Neural progenitor cell (in vitro differentiated cells): ENCODE data around the gene KRR1. TPM values are rescaled to one million over a fixed set of nuclear protein-coding genes. Genes with fewer than 3 reads are reported as not detected.
"Not testable (repeated sequence)": the region's sequence is repeated elsewhere in the genome, so short reads cannot be mapped to it uniquely, and the experiment has no call there.

Source experiments
- DNase-seq: peaks from one replicate; pipeline ENCODE4 v3.0.0-alpha.2; 2016; ENCODE audit warnings: low spot score
- H2AFZ ChIP-seq: fragments of 200-600 bp; sonication (generic); replicated peaks from 2 replicates; pipeline ENCODE4 v1.6.1; 2016; ENCODE audit warnings: antibody characterized with exemption
- H3F3A ChIP-seq: fragments of 200-600 bp; sonication (generic); 2 replicates; pipeline ENCODE4 v1.6.1; 2016; ENCODE audit warnings: antibody characterized with exemption, low read depth
- H3K27ac ChIP-seq: fragments of 200-600 bp; sonication (generic); 2 replicates; pipeline ENCODE4 v1.5.1; 2016; ENCODE audit warnings: mild to moderate bottlenecking
- H3K27me3 ChIP-seq: fragments of 200-600 bp; sonication (generic); 2 replicates; pipeline ENCODE4 v1.6.1; 2016; ENCODE audit warnings: mild to moderate bottlenecking, moderate library complexity
- H3K36me3 ChIP-seq: fragments of 200-600 bp; sonication (generic); 2 replicates; pipeline ENCODE4 v1.5.1; 2016
- H3K4me1 ChIP-seq: fragments of 200-600 bp; sonication (generic); 2 replicates; pipeline ENCODE4 v1.6.1; 2016; ENCODE audit warnings: mixed run types
- H3K4me2 ChIP-seq: fragments of 200-600 bp; sonication (generic); 2 replicates; pipeline ENCODE4 v1.6.1; 2016
- H3K4me3 ChIP-seq: fragments of 200-600 bp; sonication (generic); 2 replicates; pipeline ENCODE4 v1.5.1; 2016
- H3K79me2 ChIP-seq: fragments of 200-600 bp; sonication (generic); 2 replicates; pipeline ENCODE4 v1.6.1; 2016; ENCODE audit warnings: low read depth
- H3K9ac ChIP-seq: fragments of 200-600 bp; sonication (generic); 2 replicates; pipeline ENCODE4 v1.6.1; 2016
- H3K9me3 ChIP-seq: fragments of 200-600 bp; sonication (generic); 2 replicates; pipeline ENCODE4 v1.5.1; 2016; ENCODE audit warnings: low read depth
- H4K20me1 ChIP-seq: fragments of 200-600 bp; sonication (generic); 2 replicates; pipeline ENCODE4 v1.6.1; 2016; ENCODE audit warnings: low read depth
- H3K27ac Mint-ChIP-seq: 3 replicates; pipeline ENCODE4 v1.8.0; 2021; ENCODE audit warnings: mixed read lengths
- H3K27me3 Mint-ChIP-seq: 2 replicates; pipeline ENCODE4 v1.8.0; 2022; ENCODE audit warnings: low read depth, mild to moderate bottlenecking, inconsistent platforms, moderate library complexity, mixed read lengths; ENCODE audit not compliant: insufficient read depth
- H3K36me3 Mint-ChIP-seq: 3 replicates; pipeline ENCODE4 v1.8.0; 2021; ENCODE audit warnings: mixed read lengths
- H3K4me1 Mint-ChIP-seq: 3 replicates; pipeline ENCODE4 v1.8.0; 2021; ENCODE audit warnings: mixed read lengths
- H3K4me3 Mint-ChIP-seq: 3 replicates; pipeline ENCODE4 v1.8.0; 2021; ENCODE audit warnings: mild to moderate bottlenecking, moderate library complexity, mixed read lengths
- H3K9me3 Mint-ChIP-seq: 3 replicates; pipeline ENCODE4 v1.8.0; 2020; ENCODE audit warnings: mixed read lengths
- CTCF ChIP-seq: fragments of 200-600 bp; sonication (generic); IDR thresholded peaks from 2 replicates; pipeline ENCODE4 v1.5.1; 2017; ENCODE audit warnings: antibody characterized with exemption, mild to moderate bottlenecking
- EZH2 ChIP-seq: fragments of 200-600 bp; sonication (generic); IDR thresholded peaks from 2 replicates; pipeline ENCODE4 v1.6.1; 2017; ENCODE audit warnings: antibody characterized with exemption, mild to moderate bottlenecking, moderate library complexity
- EZH2phosphoT487 ChIP-seq: fragments of 200-600 bp; sonication (generic); IDR thresholded peaks from 2 replicates; pipeline ENCODE4 v1.6.1; 2017; ENCODE audit warnings: antibody characterized with exemption
- total RNA-seq: library from RNA; depleted of rRNA; stranded (reverse); fragments of >200 nt; gene quantifications from 2 replicates; pipeline ENCODE4 v1.2.3, GENCODE V29; 2015; ENCODE audit warnings: low replicate concordance

KRR1 gene
- total RNA-seq, 1 donor from 2014 or later: 70.0 TPM

GRCh38 chr12:75452675-75453330 is 58.6 kb downstream of the KRR1 start:
- Histone ChIP-seq H3K79me2 (no peaks in the 10 kb centered on the region), H3K4me2 (no peak overlapping the region), H3K4me1 (no peaks in the 10 kb centered on the region), H3K36me3 (no peaks in the 10 kb centered on the region), H3K9ac (no peak overlapping the region), H3F3A (no peaks in the 10 kb centered on the region), H2AFZ (peak overlapping the region; percentile 65), H3K4me3 (no peak overlapping the region), H3K9me3 (no peaks in the 10 kb centered on the region), H4K20me1 (no peaks in the 10 kb centered on the region), H3K27ac (no peak overlapping the region), H3K27me3 (no peaks in the 10 kb centered on the region)
- Mint-ChIP-seq H3K36me3 (no peaks in the 10 kb centered on the region), H3K27me3 (no peaks in the 10 kb centered on the region), H3K27ac (no peak overlapping the region), H3K9me3 (peaks cover 3% of the 10 kb centered on the region), H3K4me1 (no peaks in the 10 kb centered on the region), H3K4me3 (no peak overlapping the region)
- no peak for DNase-seq
- TF ChIP-seq CTCF (no peak), EZH2 (no peak), EZH2phosphoT487 (no peak)

GRCh38 chr12:75447691-75448393 is 63.6 kb downstream of the KRR1 start:
- H4K20me1 ChIP-seq: no peaks in the 10 kb centered on the region
- no peak overlapping the region for H3K9ac ChIP-seq
- no peak overlapping the region for H3K4me2 ChIP-seq

GRCh38 chr12:75446857-75447256 is 64.6 kb downstream of the KRR1 start:
- Mint-ChIP-seq H3K27ac (no peak overlapping the region), H3K36me3 (no peaks in the 10 kb centered on the region), H3K27me3 (no peaks in the 10 kb centered on the region), H3K4me3 (no peak overlapping the region), H3K9me3 (no peaks in the 10 kb centered on the region), H3K4me1 (no peaks in the 10 kb centered on the region)
- TF ChIP-seq EZH2 (no peak), EZH2phosphoT487 (no peak), CTCF (no peak)
- Histone ChIP-seq H3K4me2 (no peak overlapping the region), H3F3A (no peaks in the 10 kb centered on the region), H3K9ac (no peak overlapping the region), H3K9me3 (no peaks in the 10 kb centered on the region), H3K4me3 (no peak overlapping the region), H3K79me2 (no peaks in the 10 kb centered on the region), H3K4me1 (no peaks in the 10 kb centered on the region), H3K27ac (no peak overlapping the region), H2AFZ (no peak overlapping the region), H4K20me1 (no peaks in the 10 kb centered on the region), H3K36me3 (no peaks in the 10 kb centered on the region), H3K27me3 (no peaks in the 10 kb centered on the region)
- DNase-seq: no peak

More at GRCh38 chr12:75447691-75448393, 63.6 kb downstream of the KRR1 start:
- H3K36me3 Mint-ChIP-seq: no peaks in the 10 kb centered on the region
- no peak overlapping the region for H3K4me3 Mint-ChIP-seq
- no peaks in the 10 kb centered on the region for H3K9me3 Mint-ChIP-seq
- no peaks in the 10 kb centered on the region for H3K27me3 ChIP-seq
- H2AFZ ChIP-seq: no peak overlapping the region
- DNase-seq: no peak
- no peaks in the 10 kb centered on the region for H3K36me3 ChIP-seq
- no peaks in the 10 kb centered on the region for H3K9me3 ChIP-seq
- H3K4me1 Mint-ChIP-seq: no peaks in the 10 kb centered on the region
- TF ChIP-seq EZH2phosphoT487 (no peak), CTCF (no peak), EZH2 (no peak)
- H3K79me2 ChIP-seq: no peaks in the 10 kb centered on the region
- no peaks in the 10 kb centered on the region for H3K4me1 ChIP-seq
- no peak overlapping the region for H3K27ac ChIP-seq
- no peak overlapping the region for H3K4me3 ChIP-seq
- no peak overlapping the region for H3K27ac Mint-ChIP-seq
- no peaks in the 10 kb centered on the region for H3F3A ChIP-seq
- H3K27me3 Mint-ChIP-seq: no peaks in the 10 kb centered on the region

GRCh38 chr12:75445137-75445507 is 66.3 kb downstream of the KRR1 start:
- DNase-seq, H3K27ac Mint-ChIP-seq, H3K4me3 Mint-ChIP-seq, H3K27me3 Mint-ChIP-seq, H3K9ac ChIP-seq, H3K4me1 Mint-ChIP-seq, H3K36me3 Mint-ChIP-seq, H3F3A ChIP-seq, H3K4me1 ChIP-seq, H3K9me3 ChIP-seq, H3K36me3 ChIP-seq, H3K4me3 ChIP-seq, H3K4me2 ChIP-seq, H4K20me1 ChIP-seq, H3K27me3 ChIP-seq, H3K79me2 ChIP-seq, H2AFZ ChIP-seq, H3K9me3 Mint-ChIP-seq, H3K27ac ChIP-seq: not testable (repeated sequence)
